SK-N-SH treated with all-trans-retinoic acid at 6 μM for 48 hours (cell line): ENCODE results near the gene KIAA1549.

ENCODE experiments used
- CSDC2 ChIP-seq: fragments of 250-450 bp; sonication (Bioruptor Pico); IDR thresholded peaks from 2 replicates; pipeline ENCODE4 v1.5.0; 2020; ENCODE audit warnings: mild to moderate bottlenecking, moderate library complexity
- CSRNP3 ChIP-seq: fragments of 250-450 bp; sonication (Bioruptor Pico); IDR thresholded peaks from 2 replicates; pipeline ENCODE4 v1.5.1; 2021; ENCODE audit warnings: mild to moderate bottlenecking, moderate library complexity
- ISL1 ChIP-seq: fragments of 250-450 bp; sonication (Bioruptor Pico); IDR thresholded peaks from 2 replicates; pipeline ENCODE4 v2.1.2; 2022; ENCODE audit warnings: mild to moderate bottlenecking, moderate library complexity
- POU6F1 ChIP-seq: fragments of 250-450 bp; sonication (Bioruptor Pico); IDR thresholded peaks from 2 replicates; pipeline ENCODE4 v1.8.0; 2021; ENCODE audit warnings: low read depth, mild to moderate bottlenecking, moderate library complexity, borderline replicate concordance
- PPARA ChIP-seq: fragments of 250-450 bp; sonication (Bioruptor Pico); IDR thresholded peaks from 2 replicates; pipeline ENCODE4 v1.5.0; 2020; ENCODE audit warnings: mild to moderate bottlenecking, borderline replicate concordance
- ZC3H10 ChIP-seq: fragments of 250-450 bp; sonication (Bioruptor Pico); IDR thresholded peaks from 2 replicates; pipeline ENCODE4 v1.5.1; 2021; ENCODE audit warnings: mild to moderate bottlenecking, moderate library complexity
- ZNF70 ChIP-seq: fragments of 450-650 bp; formaldehyde crosslinking; IDR thresholded peaks from 2 replicates; pipeline ENCODE4 v1.5.0; 2020; ENCODE audit warnings: mild to moderate bottlenecking, moderate library complexity

GRCh38 chr7:138935465-138936011 lies 45.7 kb downstream of the KIAA1549 start:
- TF ChIP-seq ISL1 (CRISPR knock-in tag) (peak; percentile 58), CSRNP3 (CRISPR knock-in tag) (no peak), ZC3H10 (no peak), POU6F1 (CRISPR knock-in tag) (no peak), ZNF70 (CRISPR knock-in tag) (no peak), CSDC2 (CRISPR knock-in tag) (no peak), PPARA (CRISPR knock-in tag) (no peak)
